Measurements from ENCODE around the gene FAM186B.

DNA sequence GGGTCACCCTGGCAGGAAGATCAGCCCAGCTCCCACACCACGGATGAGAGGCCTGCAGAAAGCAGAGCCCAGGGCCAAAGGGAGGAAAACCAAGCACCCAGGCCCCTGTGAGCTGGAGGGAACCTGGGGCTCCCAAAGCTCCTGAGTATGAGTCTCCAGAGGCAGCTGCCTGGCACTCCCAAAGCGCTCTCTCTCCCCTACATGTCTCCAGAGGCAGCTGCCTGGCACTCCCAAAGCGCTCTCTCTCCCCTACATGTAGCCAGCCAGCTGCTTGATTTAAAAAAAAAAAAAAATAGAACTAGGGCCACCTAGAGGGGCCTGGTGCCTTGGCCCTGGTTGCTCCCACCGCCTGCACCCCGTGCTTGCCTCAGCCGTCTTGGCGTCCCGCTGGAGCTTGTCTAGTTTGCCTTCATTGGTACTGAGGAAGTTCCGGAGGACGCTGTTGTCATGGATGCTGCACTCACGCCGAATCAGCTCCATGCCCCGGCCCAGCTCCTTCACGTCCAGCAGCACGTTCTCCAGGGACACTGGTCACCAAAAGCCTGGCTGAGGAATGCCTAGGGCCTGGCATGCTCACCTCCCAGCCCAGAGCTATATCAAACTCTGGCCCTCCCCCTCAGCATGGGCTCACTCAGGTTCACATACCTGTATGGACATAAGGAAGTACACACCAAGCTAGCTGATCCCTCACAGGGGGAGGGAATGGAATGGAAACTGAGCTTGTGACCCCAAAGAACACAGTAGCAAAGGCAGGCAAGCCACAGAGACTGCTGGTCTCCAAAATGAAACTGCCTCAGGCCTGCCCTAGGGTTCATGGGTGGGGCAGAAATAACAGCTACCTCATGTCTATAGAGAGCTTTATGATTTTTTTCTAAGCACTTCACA is 42.6 kb upstream of the FAM186B start:
- TF ChIP-seq CTCF (IDR thresholded peaks at IDR 0.05) = no peak
- TF ChIP-seq POLR2A (IDR thresholded peaks at IDR 0.05) = no peak
